ENCODE measurements around the gene OBP2B. TPM values are rescaled to one million over a fixed set of nuclear protein-coding genes. Genes with fewer than 3 reads are reported as not detected.

Gene OBP2B
- polyA plus RNA-seq, 1 donor (not counting 4 experiments of a cell fraction or from before 2014, with no cell fraction given), result not detected

DNA sequence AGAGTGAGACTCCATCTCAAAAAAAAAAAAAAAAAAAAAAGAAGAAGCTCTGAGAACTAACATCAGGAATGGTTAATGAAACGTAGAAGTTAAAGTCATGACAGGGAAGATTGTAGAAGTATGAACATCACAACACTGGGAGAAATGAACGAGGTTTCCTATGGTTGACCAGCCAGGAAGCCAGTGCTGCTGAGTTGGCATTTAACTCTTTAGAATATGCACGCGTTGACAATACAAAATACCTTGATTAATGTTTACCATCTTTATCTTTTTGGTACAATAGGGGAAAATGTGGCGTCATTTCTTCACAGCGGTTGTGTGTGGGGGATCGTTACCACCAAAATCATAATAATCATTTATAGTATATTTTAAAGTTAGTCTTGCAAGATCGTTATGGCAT, 33.9 kb upstream of the OBP2B start:
- no peak for TF ChIP-seq EZH2 (IDR thresholded peaks at IDR 0.05; ENCODE audit: low read length)
- TF ChIP-seq, protein P1, sequence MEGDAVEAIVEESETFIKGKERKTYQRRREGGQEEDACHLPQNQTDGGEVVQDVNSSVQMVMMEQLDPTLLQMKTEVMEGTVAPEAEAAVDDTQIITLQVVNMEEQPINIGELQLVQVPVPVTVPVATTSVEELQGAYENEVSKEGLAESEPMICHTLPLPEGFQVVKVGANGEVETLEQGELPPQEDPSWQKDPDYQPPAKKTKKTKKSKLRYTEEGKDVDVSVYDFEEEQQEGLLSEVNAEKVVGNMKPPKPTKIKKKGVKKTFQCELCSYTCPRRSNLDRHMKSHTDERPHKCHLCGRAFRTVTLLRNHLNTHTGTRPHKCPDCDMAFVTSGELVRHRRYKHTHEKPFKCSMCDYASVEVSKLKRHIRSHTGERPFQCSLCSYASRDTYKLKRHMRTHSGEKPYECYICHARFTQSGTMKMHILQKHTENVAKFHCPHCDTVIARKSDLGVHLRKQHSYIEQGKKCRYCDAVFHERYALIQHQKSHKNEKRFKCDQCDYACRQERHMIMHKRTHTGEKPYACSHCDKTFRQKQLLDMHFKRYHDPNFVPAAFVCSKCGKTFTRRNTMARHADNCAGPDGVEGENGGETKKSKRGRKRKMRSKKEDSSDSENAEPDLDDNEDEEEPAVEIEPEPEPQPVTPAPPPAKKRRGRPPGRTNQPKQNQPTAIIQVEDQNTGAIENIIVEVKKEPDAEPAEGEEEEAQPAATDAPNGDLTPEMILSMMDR (optimal IDR thresholded peaks at IDR 0.05 in 1 of 3, IDR thresholded peaks at IDR 0.05 in 1 of 3, conservative IDR thresholded peaks at IDR 0.05 in 1 of 3; ENCODE audit: extremely low read depth in 1 of 3, insufficient read depth in 2 of 3, low read length in 3 of 3), result no peak
- Histone ChIP-seq H4K20me1 (ENCODE audit: control insufficient read depth, extremely low read depth, insufficient read depth, low read length) (no peaks in the 10 kb centered on the region), H3K4me2 (ENCODE audit: control insufficient read depth, extremely low read depth, insufficient read depth, low read depth, low read length) (no peak overlapping the region), H3K4me1 (ENCODE audit: control insufficient read depth, extremely low read depth, insufficient read depth, low read length) (peaks cover 4% of the 10 kb centered on the region), H3K9ac (ENCODE audit: control insufficient read depth, extremely low read depth, insufficient read depth, low read length) (no peak overlapping the region), H3K27me3 (ENCODE audit: control insufficient read depth, extremely low read depth, insufficient read depth, low read length) (peaks cover 4% of the 10 kb centered on the region), H3K9me3 (ENCODE audit: control insufficient read depth, low read depth, low read length) (no peaks in the 10 kb centered on the region), H3K9me1 (ENCODE audit: control insufficient read depth, extremely low read depth, insufficient read depth, low read length) (no peaks in the 10 kb centered on the region), H3K36me3 (ENCODE audit: control insufficient read depth in 2 of 2, extremely low read depth in 1 of 2, insufficient read depth in 2 of 2, low read length in 2 of 2) (no peaks in the 10 kb centered on the region), H3K4me3 (ENCODE audit: control insufficient read depth in 2 of 3, extremely low read depth in 1 of 3, insufficient read depth in 2 of 3, low read depth in 1 of 3, low read length in 3 of 3) (no peak overlapping the region), H2AFZ (ENCODE audit: control insufficient read depth, low read length) (no peak overlapping the region), H3K27ac (ENCODE audit: control insufficient read depth, insufficient read depth, low read length) (no peak overlapping the region), H3K79me2 (ENCODE audit: control insufficient read depth, insufficient read depth, low read length) (no peaks in the 10 kb centered on the region)
- DNase-seq (ENCODE audit: low read depth, low spot score) (no peak), FAIRE-seq (no peak)
- dilution Hi-C loops (cut with MboI; ENCODE audit: extremely low pct_ligation_motif_present, low sequenced_read_pairs), result no loop called here

DNA sequence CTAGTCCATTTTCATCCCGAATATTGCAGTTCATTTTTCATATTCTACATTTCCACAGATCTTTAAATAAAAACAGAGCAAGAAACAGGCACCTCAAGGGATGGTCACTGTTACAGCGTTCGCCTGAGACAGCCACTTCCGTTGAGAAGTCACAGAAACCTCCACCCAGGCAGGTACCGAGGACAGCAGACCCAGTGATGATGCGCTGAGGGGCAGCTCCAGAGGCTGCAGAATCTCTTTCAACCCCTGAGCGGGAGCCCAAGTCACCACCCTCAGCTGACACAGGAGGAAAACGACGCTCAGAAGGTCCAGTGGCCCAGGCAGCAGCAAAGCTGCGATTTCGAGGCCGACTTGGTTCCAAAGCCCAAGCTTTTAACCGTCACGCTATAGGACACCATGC, 33.2 kb upstream of the OBP2B start:
- Histone ChIP-seq H3K27ac (ENCODE audit: control insufficient read depth, insufficient read depth, low read length) (no peak overlapping the region), H3K36me3 (ENCODE audit: control insufficient read depth in 2 of 2, extremely low read depth in 1 of 2, insufficient read depth in 2 of 2, low read length in 2 of 2) (no peaks in the 10 kb centered on the region), H3K4me1 (ENCODE audit: control insufficient read depth, extremely low read depth, insufficient read depth, low read length) (peaks cover 8% of the 10 kb centered on the region), H3K79me2 (ENCODE audit: control insufficient read depth, insufficient read depth, low read length) (no peaks in the 10 kb centered on the region), H3K9ac (ENCODE audit: control insufficient read depth, extremely low read depth, insufficient read depth, low read length) (no peak overlapping the region), H4K20me1 (ENCODE audit: control insufficient read depth, extremely low read depth, insufficient read depth, low read length) (no peaks in the 10 kb centered on the region), H2AFZ (ENCODE audit: control insufficient read depth, low read length) (no peak overlapping the region), H3K4me2 (ENCODE audit: control insufficient read depth, extremely low read depth, insufficient read depth, low read depth, low read length) (no peak overlapping the region), H3K9me1 (ENCODE audit: control insufficient read depth, extremely low read depth, insufficient read depth, low read length) (no peaks in the 10 kb centered on the region), H3K4me3 (ENCODE audit: control insufficient read depth in 2 of 3, extremely low read depth in 1 of 3, insufficient read depth in 2 of 3, low read depth in 1 of 3, low read length in 3 of 3) (no peak overlapping the region), H3K27me3 (ENCODE audit: control insufficient read depth, extremely low read depth, insufficient read depth, low read length) (no peaks in the 10 kb centered on the region), H3K9me3 (ENCODE audit: control insufficient read depth, low read depth, low read length) (no peaks in the 10 kb centered on the region)
- dilution Hi-C loops (cut with MboI; ENCODE audit: extremely low pct_ligation_motif_present, low sequenced_read_pairs), result no loop called here
- DNase-seq (ENCODE audit: low read depth, low spot score) (no peak), FAIRE-seq (no peak)
- no peak for TF ChIP-seq EZH2 (IDR thresholded peaks at IDR 0.05; ENCODE audit: low read length)
- TF ChIP-seq, protein P1 (optimal IDR thresholded peaks at IDR 0.05 in 1 of 3, IDR thresholded peaks at IDR 0.05 in 1 of 3, conservative IDR thresholded peaks at IDR 0.05 in 1 of 3; ENCODE audit: extremely low read depth in 1 of 3, insufficient read depth in 2 of 3, low read length in 3 of 3), result no peak
